Activated CD4-positive, alpha-beta memory T cell treated with anti-CD3 and anti-CD28 coated beads for 36 hours (primary cell): ENCODE measurements around the gene WDR76. TPM values are rescaled to one million over a fixed set of nuclear protein-coding genes. Genes with fewer than 3 reads are reported as not detected.

Experiments used
- microRNA-seq: library from miRNA; unstranded; fragments of <30 nt; microRNA quantifications from one replicate; pipeline ENCODE4 v1.2.0, GENCODE V29; 2022; ENCODE audit warnings: borderline number of aligned reads, borderline microRNAs expressed, borderline replicate concordance
- total RNA-seq, 2 experiments: library from RNA; stranded (reverse); gene quantifications; one replicate each; pipeline ENCODE4 v1.2.3, GENCODE V29; 2021

The WDR76 gene
- total RNA-seq, 2 experiments from 2014 or later, result 89.9 to 93.2 TPM

Small RNAs within 50 kb of the gene (microRNA-seq; reads per million reads assigned to microRNA genes)
- gene MIR1282, result not detected

Other genes with a start within 250 kb of the WDR76 start
- 10 to 100 TPM; 38.6 to 44.2 TPM for gene PPIP5K1, start 236.8 kb upstream of the WDR76 start, total RNA-seq
- under 1 TPM in 1 of 2 experiments, not detected in 1; 0.36 TPM for gene CKMT1B, start 233.0 kb upstream of the WDR76 start, total RNA-seq
- under 1 TPM; 0.44 to 0.57 TPM for gene STRC, start 208.2 kb upstream of the WDR76 start, total RNA-seq
- 1 to 10 TPM; 5.1 to 5.5 TPM for gene CATSPER2, start 178.2 kb upstream of the WDR76 start, total RNA-seq
- under 1 TPM; 0.33 to 0.41 TPM for gene CKMT1A, start 133.1 kb upstream of the WDR76 start, total RNA-seq
- gene PDIA3, start 80.6 kb upstream of the WDR76 start, total RNA-seq, result 100 to 1,000 TPM; 286 to 291 TPM
- 1 to 10 TPM; 2.4 to 2.9 TPM for gene ELL3, start 50.0 kb upstream of the WDR76 start, total RNA-seq
- gene SERF2, start 34.7 kb upstream of the WDR76 start, total RNA-seq, result 100 to 1,000 TPM; 787 to 817 TPM
- under 1 TPM; 0.10 to 0.15 TPM for gene SERINC4, start 26.8 kb upstream of the WDR76 start, total RNA-seq
- gene HYPK, start 26.4 kb upstream of the WDR76 start, total RNA-seq, result 10 to 100 TPM; 16.7 to 19.1 TPM
- 10 to 100 TPM; 37.2 to 38.0 TPM for gene MFAP1, start 2.3 kb upstream of the WDR76 start, total RNA-seq